DMS114 treated with DMSO at 0.1 percent for 48 hours (cell line): ENCODE data around the gene PRDM15.

Source experiments
- DNase-seq: peaks from one replicate; lab custom pipeline; 2025; ENCODE audit not compliant: unreplicated experiment; lab: John Stamatoyannopoulos, UW

Gene PRDM15

GRCh38 chr21:41827951-41828883, 50.9 kb downstream of the PRDM15 start:
- no peak for DNase-seq

GRCh38 chr21:41825881-41826280, 53.3 kb downstream of the PRDM15 start:
- DNase-seq, result no peak

GRCh38 chr21:41825216-41825615, 53.9 kb downstream of the PRDM15 start:
- no peak for DNase-seq

- DNase-seq, result no peak
These were observed 54.5 kb downstream of the PRDM15 start for GRCh38 chr21:41824466-41825207.

GRCh38 chr21:41823906-41824305, 55.2 kb downstream of the PRDM15 start:
- DNase-seq, result no peak

- no peak for DNase-seq
These were observed 56.0 kb downstream of the PRDM15 start for GRCh38 chr21:41823166-41823565.

GRCh38 chr21:41821756-41822431, 57.2 kb downstream of the PRDM15 start:
- no peak for DNase-seq

GRCh38 chr21:41821081-41821755, 57.9 kb downstream of the PRDM15 start:
- DNase-seq, result no peak

GRCh38 chr21:41820384-41821080, 58.6 kb downstream of the PRDM15 start:
- DNase-seq, result no peak

GRCh38 chr21:41819856-41820281, 59.3 kb downstream of the PRDM15 start:
- no peak for DNase-seq

GRCh38 chr21:41819236-41819855, 59.8 kb downstream of the PRDM15 start:
- no peak for DNase-seq

- DNase-seq, result no peak
These were observed 61.0 kb downstream of the PRDM15 start for GRCh38 chr21:41817877-41818855.

- peak; percentile 29 for DNase-seq
These were observed 61.9 kb downstream of the PRDM15 start for GRCh38 chr21:41817228-41817627.

GRCh38 chr21:41816583-41817165, 62.5 kb downstream of the PRDM15 start:
- peak; percentile 7 for DNase-seq

- no peak for DNase-seq
These were observed 63.2 kb downstream of the PRDM15 start for GRCh38 chr21:41815652-41816582.

GRCh38 chr21:41813226-41813625, 65.9 kb downstream of the PRDM15 start:
- DNase-seq, result no peak

- DNase-seq, result no peak
These were observed 66.5 kb downstream of the PRDM15 start for GRCh38 chr21:41812679-41813078.
